ENCODE data around the gene TUBGCP3.
A peak's percentile ranks its signal among the peaks of the same experiment; 100 is the strongest.

The TUBGCP3 gene

GRCh38 chr13:112587212-112587763, 665 bp downstream of the TUBGCP3 start:
- TF ChIP-seq EZH2phosphoT487 (IDR thresholded peaks at IDR 0.05; ENCODE audit: borderline replicate concordance, low read length) (no peak), CTCF (IDR thresholded peaks at IDR 0.05; ENCODE audit: low read depth, low read length, poor library complexity, severe bottlenecking) (peak; percentile 31)
- H3K4me1 ChIP-seq (ENCODE audit: control insufficient read depth, low read length), result peaks cover 53% of the 10 kb centered on the region
- H3K4me3 ChIP-seq (ENCODE audit: low read length), result peak overlapping the region; percentile 96
- H3K79me2 ChIP-seq (ENCODE audit: control insufficient read depth, low read length), result peaks cover 66% of the 10 kb centered on the region
- H3K36me3 ChIP-seq (ENCODE audit: control insufficient read depth, low read length), result peaks cover 32% of the 10 kb centered on the region
- no peaks in the 10 kb centered on the region for H4K20me1 ChIP-seq (ENCODE audit: control insufficient read depth, insufficient read depth, low read depth, low read length)
- H3K9me2 ChIP-seq (replicated peaks; ENCODE audit: control insufficient read depth, low read length), result no peaks in the 10 kb centered on the region; the same call in 1 of the 2 replicates
- H3K27ac ChIP-seq (ENCODE audit: low read depth, low read length), result peak overlapping the region; percentile 79
- H3K9me3 ChIP-seq (ENCODE audit: control insufficient read depth, insufficient read depth, low read length), result no peaks in the 10 kb centered on the region
- H3F3A ChIP-seq (ENCODE audit: control insufficient read depth, insufficient read depth), result peaks cover 12% of the 10 kb centered on the region
- H3K27me3 ChIP-seq (ENCODE audit: control insufficient read depth, low read length), result no peaks in the 10 kb centered on the region
- peak overlapping the region; percentile 87 for H3K4me2 ChIP-seq (ENCODE audit: low read length)

- Histone ChIP-seq H4K20me1 (ENCODE audit: control insufficient read depth, insufficient read depth, low read depth, low read length) (no peaks in the 10 kb centered on the region), H3K27me3 (ENCODE audit: control insufficient read depth, low read length) (no peaks in the 10 kb centered on the region), H3K9me3 (ENCODE audit: control insufficient read depth, insufficient read depth, low read length) (no peaks in the 10 kb centered on the region), H3K36me3 (ENCODE audit: control insufficient read depth, low read length) (peaks cover 40% of the 10 kb centered on the region), H3K27ac (ENCODE audit: low read depth, low read length) (peak overlapping the region; percentile 79), H3K9me2 (replicated peaks; ENCODE audit: control insufficient read depth, low read length) (no peaks in the 10 kb centered on the region; the same call in 1 of the 2 replicates), H3K4me3 (ENCODE audit: low read length) (peak overlapping the region; percentile 96), H3K4me1 (ENCODE audit: control insufficient read depth, low read length) (peaks cover 57% of the 10 kb centered on the region), H3K4me2 (ENCODE audit: low read length) (peak overlapping the region; percentile 87), H3K79me2 (ENCODE audit: control insufficient read depth, low read length) (peaks cover 74% of the 10 kb centered on the region), H3F3A (ENCODE audit: control insufficient read depth, insufficient read depth) (peaks cover 12% of the 10 kb centered on the region)
- no peak for TF ChIP-seq EZH2phosphoT487 (IDR thresholded peaks at IDR 0.05; ENCODE audit: borderline replicate concordance, low read length)
- TF ChIP-seq CTCF (IDR thresholded peaks at IDR 0.05; ENCODE audit: low read depth, low read length, poor library complexity, severe bottlenecking), result no peak
These were observed 1.5 kb downstream of the TUBGCP3 start for GRCh38 chr13:112586334-112586960.

- peak overlapping the region; percentile 84 for H3K27ac ChIP-seq (ENCODE audit: low read depth, low read length)
- peak overlapping the region; percentile 87 for H3K4me2 ChIP-seq (ENCODE audit: low read length)
- no peaks in the 10 kb centered on the region for H3K27me3 ChIP-seq (ENCODE audit: control insufficient read depth, low read length)
- no peaks in the 10 kb centered on the region for H3K9me2 ChIP-seq (replicated peaks; ENCODE audit: control insufficient read depth, low read length)
- H3K4me1 ChIP-seq (ENCODE audit: control insufficient read depth, low read length), result peaks cover 56% of the 10 kb centered on the region
- H3K36me3 ChIP-seq (ENCODE audit: control insufficient read depth, low read length), result peaks cover 47% of the 10 kb centered on the region
- H3K4me3 ChIP-seq (ENCODE audit: low read length), result peak overlapping the region; percentile 65
- H3K79me2 ChIP-seq (ENCODE audit: control insufficient read depth, low read length), result peaks cover 100% of the 10 kb centered on the region
- peaks cover 12% of the 10 kb centered on the region for H3F3A ChIP-seq (ENCODE audit: control insufficient read depth, insufficient read depth)
- TF ChIP-seq CTCF (IDR thresholded peaks at IDR 0.05; ENCODE audit: low read depth, low read length, poor library complexity, severe bottlenecking) (no peak), EZH2phosphoT487 (IDR thresholded peaks at IDR 0.05; ENCODE audit: borderline replicate concordance, low read length) (no peak)
- H4K20me1 ChIP-seq (ENCODE audit: control insufficient read depth, insufficient read depth, low read depth, low read length), result no peaks in the 10 kb centered on the region; the same call in 1 of the 2 replicates
- no peaks in the 10 kb centered on the region for H3K9me3 ChIP-seq (ENCODE audit: control insufficient read depth, insufficient read depth, low read length)
These were observed 4.2 kb downstream of the TUBGCP3 start for GRCh38 chr13:112583592-112584277.

All from DOHH2 (cell line).